Measurements from ENCODE around the gene PRPF40B.

Gene PRPF40B

GRCh38 chr12:49689785-49690184 is 66.4 kb downstream of the PRPF40B start:
- no peak for DNase-seq

GRCh38 chr12:49692851-49693250 is 69.5 kb downstream of the PRPF40B start:
- DNase-seq: no peak

GRCh38 chr12:49693931-49694444 is 70.6 kb downstream of the PRPF40B start:
- no peak for DNase-seq
